Heart left ventricle (tissue), 16 donors: ENCODE data around the gene NOC2L. TPM values are rescaled to one million over a fixed set of nuclear protein-coding genes. Genes with fewer than 3 reads are reported as not detected.

ENCODE experiments used
- ATAC-seq, 4 donors: fragments of 200-7000 bp; cut with Tn5 transposase; one replicate each; pipeline ENCODE4 v1.9.1; 2020 to 2022; ENCODE audit warnings: moderate library complexity in 4 of 4, mild to moderate bottlenecking in 3 of 4, moderate number of reproducible peaks in 1 of 4
- DNase-seq, 5 donors: peaks; one replicate each; pipeline ENCODE4 v3.0.0-alpha.2; 2020
- H3K27ac ChIP-seq, 12 donors: fragments of 200-600 bp; sonication (generic) in 4 of 12; one replicate each; pipeline versions ENCODE4 v1.5.0 to v1.8.0; 2016 to 2022; ENCODE audit warnings: mild to moderate bottlenecking in 2 of 12
- H3K27me3 ChIP-seq, 9 donors: fragments of 200-600 bp; sonication (generic) in 2 of 9; one replicate each; pipeline versions ENCODE4 v1.5.1 to v1.8.0; 2016 to 2022; ENCODE audit warnings: mild to moderate bottlenecking in 3 of 9
- H3K36me3 ChIP-seq, 9 donors: fragments of 200-600 bp; sonication (generic) in 2 of 9; one replicate each; pipeline versions ENCODE4 v1.5.0 to v1.8.0; 2018 to 2022; ENCODE audit warnings: mild to moderate bottlenecking in 2 of 9
- H3K4me1 ChIP-seq, 12 donors: fragments of 200-600 bp; sonication (generic) in 4 of 12; one replicate each; pipeline versions ENCODE4 v1.5.0 to v1.8.0; 2016 to 2022; ENCODE audit warnings: mild to moderate bottlenecking in 3 of 12
- H3K4me3 ChIP-seq, 12 donors: fragments of 200-600 bp; sonication (generic) in 4 of 12; one replicate each; pipeline versions ENCODE4 v1.5.0 to v1.8.0; 2017 to 2022; ENCODE audit warnings: mild to moderate bottlenecking in 9 of 12, moderate library complexity in 4 of 12
- H3K9me3 ChIP-seq, 12 donors: fragments of 200-600 bp; sonication (generic) in 4 of 12; one replicate each; pipeline versions ENCODE4 v1.5.0 to v1.8.0; 2016 to 2022; ENCODE audit warnings: mild to moderate bottlenecking in 1 of 12
- CTCF ChIP-seq, 12 donors: fragments of 200-600 bp; sonication (generic) in 4 of 12; IDR thresholded peaks; one replicate each; pipeline versions ENCODE4 v1.5.0 to v1.8.0; 2018 to 2022; ENCODE audit warnings: antibody characterized with exemption in 12 of 12, mild to moderate bottlenecking in 5 of 12
- POLR2A ChIP-seq, 2 donors: fragments of 450-650 bp; IDR thresholded peaks; one replicate each; pipeline ENCODE4 v1.6.1; 2017; ENCODE audit warnings: antibody characterized with exemption in 2 of 2, mild to moderate bottlenecking in 2 of 2, moderate library complexity in 2 of 2
- WGBS, 4 donors: extraction: QIAGEN DNeasy Blood & Tissue Kit in 2 of 4; methylation state at CpG; one replicate each; pipeline versions ENCODE4 v1.1.5 to v1.1.7; 2013 to 2018; 5-methylcytosine and 5-hydroxymethylcytosine counted together
- intact Hi-C, 10 donors: fragments of 100-400 bp; cut with DNase I; formaldehyde crosslinking; loops; one replicate each; pipeline versions ENCODE4 v1.11.1 to v1.14.2; 2022
- polyA plus RNA-seq, 2 donors: library from polyadenylated mRNA; stranded (reverse); fragments of 200-250 nt; gene quantifications; one replicate each; pipeline ENCODE4 v1.2.3, GENCODE V29; 2013
- total RNA-seq, 9 donors: library from RNA; depleted of rRNA in 2 of 9; stranded (reverse); fragments of >200 nt in 2 of 9; fragmentation: NEBNext Ultra II Directional in 3 of 9; extraction: Animal tissue kit (Norgen Biotek cat#: 25700) in 3 of 9; gene quantifications; one replicate each; pipeline versions ENCODE4 v1.1.0 to v1.2.4, GENCODE V29; 2016 to 2023
- donor health status: ischemic (EF 13 %, LVEDD 7.1; RV severe dilation, severe dysfunction).
- donor health status: healthy with polysubstance abuse.
- donor health status: DM: no; HTN: yes; CAD: no.
- donor health status: DM: no; HTN: no; CAD: no.
- donor health status: ischemic (EF 25% LVEDD 6.9; RV normal size, moderate dysfunction).
- donor health status: ischemic (EF 25% LVEDD 5.7; RV mildly dilated, moderate dysfunction).
- donor health status: healthy.
- donor health status: DM: yes; HTN: yes; CAD: no.
- donor health status: ischemic (EF 35%, LVEDD 5.7; RV mildly dilated, moderate dysfunction).
- donor health status: nonischemic (EF 11% LVEDD 7.7; RV severe dilation, severe dysfunction).
- donor health status: DM: yes; HTN: yes; CAD: no.
- donor health status: PGD.
- donor health status: ischemic (EF 29% LVEDD 5.4; RV normal size, mild dysfunction).
- donor health status: nonischemic (EF 23%, LVEDD 6.1; RV moderate dilation, normal function).

NOC2L gene
- total and polyA plus RNA-seq, 11 donors = 36.0 to 85.3 (median 44.0) TPM

- Histone ChIP-seq H3K4me1 (peaks cover 0 to 17% (median 0%) of the 10 kb centered on the region in 12 donors), H3K4me3 (no peak overlapping the region), H3K36me3 (no peaks in the 10 kb centered on the region), H3K27me3 (peaks cover 2 to 61% (median 18%) of the 10 kb centered on the region in 9 donors), H3K9me3 (no peaks in the 10 kb centered on the region), H3K27ac (no peak overlapping the region)
- DNase-seq = peak in 2 of 5 donors; percentile 11 to 21
- ATAC-seq = no peak
- no peak for TF ChIP-seq CTCF (IDR thresholded peaks at IDR 0.05)
- no peak for TF ChIP-seq POLR2A (IDR thresholded peaks at IDR 0.05)
- 57 to 73% (median 67%) methylated on average over 19 to 25 of the region's 25 CpGs for WGBS, 4 donors
- intact Hi-C loops = loop anchor here in 1 of 10 donors (5.0 kb wide), 1 partner anchor 41 kb away; no protein-coding TSS in a partner anchor
Measured at GRCh38 chr1:910881-911721, 48.0 kb downstream of the NOC2L start.

GRCh38 chr1:910311-910880 lies 48.7 kb downstream of the NOC2L start:
- Histone ChIP-seq H3K36me3 (no peaks in the 10 kb centered on the region), H3K27ac (no peak overlapping the region), H3K4me3 (peak overlapping the region in 5 of 12 donors; percentile 5 to 44 (median 24)), H3K4me1 (peaks cover 0 to 24% (median 4%) of the 10 kb centered on the region in 12 donors), H3K9me3 (no peaks in the 10 kb centered on the region), H3K27me3 (peaks cover 2 to 54% (median 18%) of the 10 kb centered on the region in 9 donors)
- TF ChIP-seq CTCF (IDR thresholded peaks at IDR 0.05) = no peak
- no peak for TF ChIP-seq POLR2A (IDR thresholded peaks at IDR 0.05)
- ATAC-seq = no peak
- WGBS, 4 donors = 21 to 58% (median 32%) methylated on average over 10 to 29 of the region's 29 CpGs
- peak; percentile 6 to 60 (median 28) for DNase-seq
- intact Hi-C loops = loop anchor here in 1 of 10 donors (5.0 kb wide), 1 partner anchor 42 kb away; no protein-coding TSS in a partner anchor

- intact Hi-C loops = loop anchor here in 5 of 10 donors (5.0 to 10.0 kb wide), 5 partner anchors 42 to 87 kb away; partner anchors contain the start of genes NOC2L (in 2 of the 5), KLHL17 (in 1 of the 5) and PLEKHN1 (in 1 of the 5)
- no peak for ATAC-seq
- TF ChIP-seq CTCF (IDR thresholded peaks at IDR 0.05) (no peak), POLR2A (IDR thresholded peaks at IDR 0.05) (no peak)
- peaks cover 0 to 29% (median 8%) of the 10 kb centered on the region in 12 donors for H3K4me1 ChIP-seq
- no peaks in the 10 kb centered on the region for H3K9me3 ChIP-seq
- H3K4me3 ChIP-seq = peak overlapping the region in 5 of 12 donors; percentile 5 to 44 (median 24)
- DNase-seq = peak in 3 of 5 donors; percentile 16 to 36 (median 20)
- H3K27ac ChIP-seq = no peak overlapping the region
- no peaks in the 10 kb centered on the region for H3K36me3 ChIP-seq
- H3K27me3 ChIP-seq = peaks cover 2 to 52% (median 18%) of the 10 kb centered on the region in 9 donors
- WGBS, 4 donors = 5 to 10% (median 9%) methylated on average over 10 to 53 of the region's 53 CpGs
Measured at GRCh38 chr1:909861-910310, 49.2 kb downstream of the NOC2L start.
